DND-41 (cell line): ENCODE measurements around the gene ARHGAP22.

Experiments
- ATAC-seq: fragments of 200-7000 bp; cut with Tn5 transposase; 3 replicates; pipeline ENCODE4 v1.9.1; 2021; ENCODE audit warnings: low read depth; ENCODE audit not compliant: insufficient read depth
- DNase-seq: peaks from one replicate; pipeline ENCODE4 v3.0.0-alpha.2; 2020
- H2AFZ ChIP-seq: 2 replicates; pipeline ENCODE4 v1.6.0; 2012; ENCODE audit warnings: low read depth, low read length
- H3K27ac ChIP-seq: 2 replicates; pipeline ENCODE4 v1.5.1; 2012; ENCODE audit warnings: low read length, inconsistent platforms
- H3K27me3 ChIP-seq: fragments of 200-600 bp; sonication (generic); 2 replicates; pipeline ENCODE4 v1.6.0; 2012; ENCODE audit warnings: low read length, mild to moderate bottlenecking, inconsistent platforms; ENCODE audit not compliant: insufficient read depth, poor library complexity
- H3K36me3 ChIP-seq: 2 replicates; pipeline ENCODE4 v1.5.1; 2012; ENCODE audit warnings: low read length, inconsistent platforms; ENCODE audit not compliant: insufficient read depth
- H3K4me1 ChIP-seq: 2 replicates; pipeline ENCODE4 v1.5.1; 2012; ENCODE audit warnings: mild to moderate bottlenecking, low read length; ENCODE audit not compliant: insufficient read depth
- H3K4me2 ChIP-seq: 2 replicates; pipeline ENCODE4 v1.6.0; 2012; ENCODE audit warnings: mild to moderate bottlenecking, moderate library complexity, low read length, inconsistent platforms; ENCODE audit not compliant: insufficient read depth
- H3K4me3 ChIP-seq, 2 experiments: fragments of 200-600 bp in 1 of 2; shearing (Covaris generic) in 1 of 2; 2 replicates each; pipeline ENCODE4 v1.5.1; 2012 to 2016; ENCODE audit warnings: inconsistent platforms in 2 of 2, low read length in 2 of 2, mild to moderate bottlenecking in 2 of 2, low read depth in 1 of 2, moderate library complexity in 1 of 2
- H3K79me2 ChIP-seq: 2 replicates; pipeline ENCODE4 v1.6.0; 2012; ENCODE audit warnings: low read length, inconsistent platforms; ENCODE audit not compliant: insufficient read depth
- H3K9ac ChIP-seq: 2 replicates; pipeline ENCODE4 v1.6.0; 2012; ENCODE audit warnings: low read depth, mild to moderate bottlenecking, inconsistent platforms, low read length, moderate library complexity
- H3K9me3 ChIP-seq: 2 replicates; pipeline ENCODE4 v1.5.1; 2012; ENCODE audit warnings: low read length, moderate library complexity, mild to moderate bottlenecking, inconsistent platforms; ENCODE audit not compliant: insufficient read depth, severe bottlenecking
- H4K20me1 ChIP-seq: 2 replicates; pipeline ENCODE4 v1.6.0; 2012; ENCODE audit warnings: low read length; ENCODE audit not compliant: insufficient read depth
- CTCF ChIP-seq: IDR thresholded peaks from 2 replicates; pipeline ENCODE4 v1.5.1; 2012; ENCODE audit warnings: borderline replicate concordance, low read length, moderate library complexity, mild to moderate bottlenecking; ENCODE audit not compliant: poor library complexity, severe bottlenecking; ENCODE audit errors: extremely low read depth
- EZH2 ChIP-seq: IDR thresholded peaks from 3 replicates; pipeline ENCODE4 v1.6.1; 2012; ENCODE audit warnings: borderline replicate concordance, low read depth, mild to moderate bottlenecking, moderate library complexity, low read length, inconsistent platforms; ENCODE audit not compliant: severe bottlenecking

The ARHGAP22 gene

GRCh38 chr10:48608279-48608681 is 3.4 kb upstream of the ARHGAP22 start:
- H3K9ac ChIP-seq: no peak overlapping the region
- H2AFZ ChIP-seq: no peak overlapping the region
- H3K4me3 ChIP-seq: no peak overlapping the region
- H3K4me2 ChIP-seq: no peak overlapping the region
- ATAC-seq (peak; percentile 94), DNase-seq (peak; percentile 51)
- H3K79me2 ChIP-seq: no peaks in the 10 kb centered on the region
- no peak overlapping the region for H3K27ac ChIP-seq
- no peaks in the 10 kb centered on the region for H3K4me1 ChIP-seq
- H3K36me3 ChIP-seq: no peaks in the 10 kb centered on the region
- peaks cover 4% of the 10 kb centered on the region for H3K27me3 ChIP-seq
- H4K20me1 ChIP-seq: no peaks in the 10 kb centered on the region
- TF ChIP-seq EZH2: no peak
- peak; percentile 79 for TF ChIP-seq CTCF
- H3K9me3 ChIP-seq: no peaks in the 10 kb centered on the region

- no peak overlapping the region for H3K4me2 ChIP-seq
- DNase-seq: no peak
- TF ChIP-seq CTCF (no peak), EZH2 (no peak)
- H4K20me1 ChIP-seq: 0 out of 2 replicates have a peak, but pooled peaks cover 3% of the 10 kb centered on the region
- H3K9me3 ChIP-seq: no peaks in the 10 kb centered on the region
- H3K27ac ChIP-seq: no peak overlapping the region
- H3K36me3 ChIP-seq: no peaks in the 10 kb centered on the region
- peaks cover 7% of the 10 kb centered on the region for H3K27me3 ChIP-seq
- no peak overlapping the region for H3K4me3 ChIP-seq
- no peak for ATAC-seq
- no peaks in the 10 kb centered on the region for H3K4me1 ChIP-seq
- no peak overlapping the region for H3K9ac ChIP-seq
- no peak overlapping the region for H2AFZ ChIP-seq
- H3K79me2 ChIP-seq: no peaks in the 10 kb centered on the region
Measured at GRCh38 chr10:48607356-48608278, 2.7 kb upstream of the ARHGAP22 start.

- Histone ChIP-seq H3K4me3 (no peak overlapping the region), H2AFZ (no peak overlapping the region), H4K20me1 (0 out of 2 replicates have a peak, but pooled peaks cover 3% of the 10 kb centered on the region), H3K9me3 (no peaks in the 10 kb centered on the region), H3K36me3 (no peaks in the 10 kb centered on the region), H3K9ac (no peak overlapping the region), H3K27ac (no peak overlapping the region), H3K4me1 (no peaks in the 10 kb centered on the region), H3K4me2 (no peak overlapping the region), H3K27me3 (peaks cover 7% of the 10 kb centered on the region), H3K79me2 (no peaks in the 10 kb centered on the region)
- DNase-seq: no peak
- no peak for ATAC-seq
- TF ChIP-seq CTCF: no peak
- TF ChIP-seq EZH2: no peak
Measured at GRCh38 chr10:48606530-48607355, 1.9 kb upstream of the ARHGAP22 start.
